ENCODE results near the gene GNA15.
A peak's percentile ranks its signal among the peaks of the same experiment; 100 is the strongest.
"Not testable (repeated sequence)": the region's sequence is repeated elsewhere in the genome, so short reads cannot be mapped to it uniquely, and the experiment has no call there.

GNA15 gene

DNA sequence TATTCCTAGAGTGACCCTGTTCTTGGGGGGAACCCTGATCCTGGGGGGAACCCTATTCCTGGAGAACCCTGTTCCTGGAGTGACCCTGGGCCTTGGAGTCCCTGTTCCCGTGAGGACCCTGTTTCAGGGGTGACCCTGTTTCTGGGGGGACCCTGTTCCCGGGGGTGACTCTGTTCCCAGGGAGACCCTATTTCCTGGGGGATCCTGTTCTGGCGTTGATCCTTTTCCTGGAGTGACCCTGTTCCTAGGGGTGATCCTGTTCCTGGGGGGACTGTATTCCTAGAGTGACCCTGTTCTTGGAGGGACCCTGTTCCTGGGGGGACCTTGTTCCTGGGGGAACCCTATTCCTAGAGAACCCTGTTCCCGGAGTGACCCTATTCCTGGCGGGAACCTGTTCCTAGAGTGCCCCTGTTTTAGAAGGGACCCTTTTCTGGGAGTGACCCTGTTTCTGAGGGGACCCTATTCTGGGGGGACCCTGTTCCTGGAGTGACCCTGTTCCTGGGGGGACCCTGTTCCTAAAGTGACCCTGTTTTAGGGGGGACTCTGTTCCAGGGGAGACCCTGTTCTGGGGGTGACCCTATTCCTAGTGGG, 15.0 kb downstream of the GNA15 start:
- DNase-seq (ENCODE audit: low read depth): no peak
- TF ChIP-seq CTCF (IDR thresholded peaks at IDR 0.05; ENCODE audit: insufficient read depth, low read depth, low read length, missing control alignments): no peak
- H3K4me3 ChIP-seq (ENCODE audit: low read length): no peak overlapping the region

DNA sequence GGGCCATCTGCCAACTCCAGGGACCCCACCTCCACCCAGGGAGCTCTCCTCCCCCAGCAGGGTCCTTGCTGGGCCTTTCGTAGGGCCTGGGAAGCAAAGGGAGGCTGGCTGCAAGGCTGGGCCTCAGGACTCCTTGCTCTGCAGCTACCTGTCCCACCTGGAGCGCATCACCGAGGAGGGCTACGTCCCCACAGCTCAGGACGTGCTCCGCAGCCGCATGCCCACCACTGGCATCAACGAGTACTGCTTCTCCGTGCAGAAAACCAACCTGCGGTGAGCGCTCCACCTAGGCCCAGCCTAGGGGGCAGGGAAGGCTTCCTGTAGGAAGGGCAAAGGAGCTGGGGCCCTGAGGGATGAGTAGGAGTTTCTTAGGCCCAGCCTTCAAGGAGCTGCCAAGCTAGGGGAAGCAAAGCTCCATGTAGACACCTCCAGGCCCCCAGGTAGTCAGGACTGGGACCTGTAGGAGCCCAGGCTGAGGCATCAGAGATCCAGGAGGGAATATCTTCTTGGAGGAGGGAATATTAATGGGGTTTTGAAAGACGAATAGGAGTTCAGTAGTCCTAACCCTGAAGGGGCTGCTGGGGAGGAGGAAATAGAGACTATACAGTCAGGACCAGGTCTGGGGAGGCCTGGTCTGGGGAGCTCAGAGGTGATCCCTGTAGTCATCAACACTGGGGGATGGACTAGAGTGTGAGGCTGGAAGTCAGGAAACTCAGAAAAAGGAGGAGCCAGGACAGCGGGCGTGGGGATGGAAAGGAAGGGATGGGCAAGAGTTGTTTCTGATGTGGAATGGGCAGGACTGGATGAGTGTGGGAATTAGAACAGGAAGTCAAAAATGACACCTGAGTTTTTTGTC, 16.0 kb downstream of the GNA15 start:
- TF ChIP-seq CTCF (IDR thresholded peaks at IDR 0.05; ENCODE audit: insufficient read depth, low read depth, low read length, missing control alignments): no peak
- DNase-seq (ENCODE audit: low read depth): peak; percentile 40
- H3K4me3 ChIP-seq (ENCODE audit: low read length): no peak overlapping the region

DNA sequence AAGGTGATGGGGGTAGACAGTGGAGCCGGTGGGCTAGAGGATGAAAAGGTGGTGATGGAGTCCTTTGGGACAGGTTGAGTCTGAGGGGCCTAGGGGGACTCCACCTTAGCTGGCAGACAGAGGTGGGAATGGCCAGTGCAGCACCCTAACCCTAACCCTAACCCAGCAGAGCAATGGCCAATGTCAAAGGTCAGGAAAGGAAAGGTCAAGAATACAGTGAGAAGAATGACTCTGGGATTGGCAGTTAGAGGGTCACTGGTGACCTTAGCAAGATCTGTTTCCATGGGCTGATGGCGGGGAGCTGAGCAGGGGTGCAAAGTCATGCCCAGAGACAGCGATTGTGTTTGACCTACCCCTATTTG, 16.6 kb downstream of the GNA15 start:
- no peak for DNase-seq (ENCODE audit: low read depth)
- no peak overlapping the region for H3K4me3 ChIP-seq (ENCODE audit: low read length)
- TF ChIP-seq CTCF (IDR thresholded peaks at IDR 0.05; ENCODE audit: insufficient read depth, low read depth, low read length, missing control alignments): no peak

DNA sequence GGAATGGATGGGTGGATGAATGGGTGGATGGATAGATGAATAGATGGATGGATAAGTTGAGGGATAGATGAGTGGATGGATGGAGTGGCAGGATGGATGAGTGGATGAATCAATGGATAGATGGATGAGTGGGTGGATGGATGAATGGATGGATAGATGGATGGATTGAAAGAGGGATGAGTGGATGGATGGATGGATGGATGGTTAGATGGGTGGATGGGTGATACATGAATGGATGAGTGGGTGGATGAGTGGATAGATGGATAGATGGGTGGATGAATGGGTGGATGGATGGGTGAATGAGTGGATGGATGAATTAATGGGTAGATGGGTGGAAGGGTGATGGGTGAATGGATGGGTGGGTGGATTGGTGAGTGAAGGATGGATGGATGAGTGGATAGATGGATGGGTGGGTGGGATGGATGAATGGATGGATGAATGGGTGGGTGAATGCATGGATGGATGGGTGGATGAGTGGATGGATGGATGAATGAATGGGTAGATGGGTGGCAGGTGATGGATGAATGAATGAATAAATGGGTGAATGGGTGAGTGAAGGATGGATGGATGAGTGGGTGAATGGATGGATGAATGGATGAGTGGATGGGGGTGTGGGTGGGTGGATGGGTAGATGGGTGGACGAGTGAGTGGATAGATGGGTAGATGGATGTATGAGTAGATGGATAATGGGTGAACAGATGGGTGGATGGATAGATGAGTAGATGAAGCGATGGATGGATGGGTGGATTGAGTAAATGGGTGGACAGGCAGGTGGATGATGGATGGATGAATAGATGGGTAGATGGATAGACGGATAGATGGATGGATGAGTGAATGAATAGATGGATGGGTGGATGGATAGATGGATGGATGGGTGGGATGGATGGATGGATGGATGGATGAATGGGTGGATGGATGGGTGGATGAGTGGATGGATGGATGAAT, 17.7 kb downstream of the GNA15 start:
- TF ChIP-seq CTCF (IDR thresholded peaks at IDR 0.05; ENCODE audit: insufficient read depth, low read depth, low read length, missing control alignments): no peak
- DNase-seq (ENCODE audit: low read depth): no peak
- H3K4me3 ChIP-seq (ENCODE audit: low read length): no peak overlapping the region

DNA sequence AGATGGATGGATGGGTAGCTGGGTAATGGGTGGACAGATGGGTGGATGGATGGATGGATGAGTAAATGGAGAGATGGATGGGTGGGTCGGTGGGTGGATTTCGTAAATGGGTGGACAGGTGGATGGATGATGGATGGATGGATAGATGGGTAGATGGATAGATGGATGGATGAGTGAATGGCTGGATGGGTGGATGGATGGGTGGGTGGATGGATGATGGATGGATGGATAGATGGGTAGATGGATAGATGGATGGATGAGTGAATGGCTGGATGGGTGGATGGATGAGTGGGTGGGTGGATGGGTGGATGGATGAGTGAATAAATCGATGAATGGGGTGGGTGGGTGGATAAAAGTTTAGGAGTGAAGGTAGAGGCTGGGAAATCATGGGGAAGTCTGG, 18.6 kb downstream of the GNA15 start:
- DNase-seq (ENCODE audit: low read depth); H3K4me3 ChIP-seq (ENCODE audit: low read length): not testable (repeated sequence)

- H3K4me3 ChIP-seq (ENCODE audit: low read length): no peak overlapping the region
- no peak for TF ChIP-seq CTCF (IDR thresholded peaks at IDR 0.05; ENCODE audit: insufficient read depth, low read depth, low read length, missing control alignments)
- peak; percentile 100 for DNase-seq (ENCODE audit: low read depth)
Observed at GRCh38 chr19:3154957-3155736, 19.3 kb downstream of the GNA15 start.

All from epithelial cell of esophagus (primary cell).